Left hindlimb (tissue), 1 donor: ENCODE measurements around the gene KIF1C.
A peak's percentile ranks its signal among the peaks of the same experiment; 100 is the strongest.
"Not testable (repeated sequence)": the region's sequence is repeated elsewhere in the genome, so short reads cannot be mapped to it uniquely, and the experiment has no call there.

ENCODE experiments used
- DNase-seq: peaks from one replicate; pipeline ENCODE4 v3.0.0-alpha.2; 2018

Gene KIF1C

DNA sequence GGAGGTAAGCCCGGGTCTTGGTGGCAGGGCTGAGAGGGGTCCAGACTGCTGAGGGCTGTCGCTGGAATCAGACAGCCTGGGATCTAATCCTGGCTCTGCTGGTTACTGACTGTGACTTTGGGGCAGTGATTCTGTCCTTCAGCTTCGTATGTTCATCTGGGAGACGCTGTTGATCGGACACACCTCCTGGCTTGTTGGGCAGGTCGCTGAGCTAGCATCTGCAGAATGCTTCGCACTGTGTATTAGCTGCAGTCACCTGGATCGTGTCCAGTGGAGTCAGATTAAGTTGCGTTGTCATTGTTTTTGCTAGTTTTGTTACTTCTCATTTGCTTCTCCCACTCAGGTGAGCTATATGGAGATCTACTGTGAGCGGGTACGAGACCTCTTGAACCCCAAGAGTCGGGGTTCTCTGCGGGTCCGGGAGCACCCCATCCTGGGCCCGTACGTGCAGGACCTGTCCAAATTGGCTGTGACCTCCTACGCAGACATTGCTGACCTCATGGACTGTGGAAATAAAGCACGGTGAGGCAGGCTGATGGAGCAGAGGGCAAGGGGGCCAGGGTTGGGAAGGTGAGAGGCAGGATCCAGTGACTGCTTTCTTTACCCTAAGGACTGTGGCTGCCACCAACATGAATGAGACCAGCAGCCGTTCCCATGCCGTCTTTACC, 4.5 kb downstream of the KIF1C start:
- DNase-seq: no peak

DNA sequence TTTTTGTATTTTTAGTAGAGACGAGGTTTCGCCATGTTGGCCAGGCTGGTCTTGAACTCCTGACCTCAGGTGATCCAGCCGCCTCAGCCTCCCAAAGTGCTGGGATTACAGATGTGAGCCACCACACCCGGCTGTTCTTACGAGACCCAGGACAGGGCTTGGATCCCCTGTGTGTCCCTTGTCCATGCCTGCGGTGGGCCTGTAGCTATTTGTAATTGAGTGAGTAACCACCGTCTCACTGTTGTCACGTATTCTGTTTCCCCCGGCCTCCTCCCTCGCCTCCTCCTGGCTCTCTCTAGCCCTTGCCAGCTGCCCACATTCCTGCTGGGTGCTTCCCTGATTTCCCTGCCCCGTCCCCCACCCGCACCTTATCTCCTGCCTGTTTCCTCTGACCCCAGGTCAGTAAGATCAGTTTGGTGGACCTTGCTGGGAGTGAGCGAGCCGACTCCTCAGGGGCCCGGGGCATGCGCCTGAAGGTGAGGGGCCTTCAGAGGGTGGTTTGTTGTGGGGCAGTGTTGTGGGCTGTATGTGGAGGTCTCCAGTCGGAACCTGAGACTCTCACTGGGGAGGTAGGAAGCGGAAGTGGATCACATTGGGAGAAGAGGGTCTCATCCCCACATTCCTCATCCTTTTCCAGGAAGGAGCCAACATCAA, 5.6 kb downstream of the KIF1C start:
- DNase-seq: no peak

DNA sequence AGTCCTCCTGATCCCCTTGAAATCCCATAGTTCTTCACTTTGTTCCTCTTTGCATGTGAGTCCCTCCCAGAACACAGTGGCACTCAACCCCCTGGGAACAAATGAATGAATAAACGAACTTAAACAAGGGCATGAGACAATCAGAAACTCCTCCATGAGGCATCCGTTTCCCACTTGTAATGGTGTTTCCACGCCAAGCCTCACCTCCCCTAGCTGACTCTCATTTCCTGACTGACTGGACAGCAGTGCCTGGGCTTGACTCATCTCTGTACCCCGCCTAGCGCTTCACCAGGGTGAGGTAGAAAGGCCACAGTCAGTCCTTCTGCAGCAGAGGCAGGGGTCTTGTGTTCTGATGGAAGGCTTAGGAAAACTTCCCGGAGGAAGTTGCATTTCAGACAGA, 14.2 kb downstream of the KIF1C start:
- no peak for DNase-seq

DNA sequence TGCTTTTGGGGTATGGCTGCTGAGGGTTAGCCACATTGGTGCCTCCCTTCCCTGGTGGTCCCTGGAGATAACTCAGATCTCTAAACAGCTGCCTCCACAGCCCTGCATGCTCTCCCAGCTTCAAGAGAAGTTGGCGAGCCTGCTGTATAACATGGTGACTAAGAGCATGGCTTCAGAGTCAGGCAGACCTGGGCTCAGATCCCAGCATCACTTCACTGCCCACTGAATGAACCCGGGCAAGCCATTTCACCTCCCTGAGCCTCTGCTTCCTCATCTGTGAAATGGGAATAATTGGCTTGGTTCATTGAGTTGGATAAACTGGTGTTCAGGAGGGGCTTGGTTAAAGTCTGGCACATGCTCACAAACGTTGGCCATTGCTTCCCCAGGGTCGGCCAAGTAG, 16.6 kb downstream of the KIF1C start:
- no peak for DNase-seq

DNA sequence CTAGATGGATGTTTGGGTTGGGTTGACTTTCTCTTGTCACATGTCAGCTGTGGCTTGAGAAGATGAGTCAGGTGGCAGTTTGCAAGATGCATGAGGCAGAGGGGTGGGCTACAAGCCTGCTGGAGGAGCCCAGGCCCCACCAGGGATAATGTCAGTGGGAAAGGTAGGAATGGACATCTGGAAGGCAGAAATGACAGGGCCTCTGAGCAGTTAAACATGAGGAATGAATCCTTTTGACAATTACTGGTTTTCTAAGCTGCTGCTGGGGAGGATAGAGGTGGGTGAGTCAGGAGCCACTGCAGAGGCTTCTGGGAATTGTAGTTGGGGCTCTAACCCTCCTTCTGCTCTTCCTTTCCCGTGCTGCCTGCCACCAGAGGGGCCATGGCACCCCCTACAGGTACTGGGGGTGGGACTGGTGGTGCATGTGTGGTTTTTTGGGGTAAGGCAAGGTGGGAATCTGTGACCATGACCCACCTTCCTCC, 21.8 kb downstream of the KIF1C start:
- no peak for DNase-seq

DNA sequence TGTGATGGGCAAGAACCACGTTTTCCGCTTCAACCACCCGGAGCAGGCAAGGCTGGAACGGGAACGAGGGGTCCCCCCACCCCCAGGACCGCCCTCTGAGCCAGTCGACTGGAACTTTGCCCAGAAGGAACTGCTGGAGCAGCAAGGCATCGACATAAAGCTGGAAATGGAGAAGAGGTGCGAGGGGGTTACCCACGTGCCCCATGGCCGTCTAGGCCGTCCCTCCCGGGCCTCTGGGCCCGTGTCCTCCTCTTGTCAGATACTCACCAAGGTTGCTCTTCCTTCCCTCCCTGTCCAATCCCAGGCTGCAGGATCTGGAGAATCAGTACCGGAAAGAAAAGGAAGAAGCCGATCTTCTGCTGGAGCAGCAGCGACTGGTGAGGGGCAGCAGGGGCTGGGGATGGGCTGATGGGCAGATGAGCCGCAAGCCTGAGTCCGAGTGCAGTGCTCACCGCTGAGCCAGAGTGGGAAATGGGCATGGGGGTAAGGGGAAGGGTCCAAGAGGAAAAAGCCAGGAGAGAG, 22.8 kb downstream of the KIF1C start:
- DNase-seq: no peak

DNA sequence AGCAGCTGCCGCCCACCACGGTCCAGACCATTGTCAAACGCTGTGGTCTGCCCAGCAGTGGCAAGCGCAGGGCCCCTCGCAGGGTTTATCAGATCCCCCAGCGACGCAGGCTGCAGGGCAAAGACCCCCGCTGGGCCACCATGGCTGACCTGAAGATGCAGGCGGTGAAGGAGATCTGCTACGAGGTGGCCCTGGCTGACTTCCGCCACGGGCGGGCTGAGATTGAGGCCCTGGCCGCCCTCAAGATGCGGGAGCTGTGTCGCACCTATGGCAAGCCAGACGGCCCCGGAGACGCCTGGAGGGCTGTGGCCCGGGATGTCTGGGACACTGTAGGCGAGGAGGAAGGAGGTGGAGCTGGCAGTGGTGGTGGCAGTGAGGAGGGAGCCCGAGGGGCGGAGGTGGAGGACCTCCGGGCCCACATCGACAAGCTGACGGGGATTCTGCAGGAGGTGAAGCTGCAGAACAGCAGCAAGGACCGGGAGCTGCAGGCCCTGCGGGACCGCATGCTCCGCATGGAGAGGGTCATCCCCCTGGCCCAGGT, 24.5 kb downstream of the KIF1C start:
- DNase-seq: no peak

DNA sequence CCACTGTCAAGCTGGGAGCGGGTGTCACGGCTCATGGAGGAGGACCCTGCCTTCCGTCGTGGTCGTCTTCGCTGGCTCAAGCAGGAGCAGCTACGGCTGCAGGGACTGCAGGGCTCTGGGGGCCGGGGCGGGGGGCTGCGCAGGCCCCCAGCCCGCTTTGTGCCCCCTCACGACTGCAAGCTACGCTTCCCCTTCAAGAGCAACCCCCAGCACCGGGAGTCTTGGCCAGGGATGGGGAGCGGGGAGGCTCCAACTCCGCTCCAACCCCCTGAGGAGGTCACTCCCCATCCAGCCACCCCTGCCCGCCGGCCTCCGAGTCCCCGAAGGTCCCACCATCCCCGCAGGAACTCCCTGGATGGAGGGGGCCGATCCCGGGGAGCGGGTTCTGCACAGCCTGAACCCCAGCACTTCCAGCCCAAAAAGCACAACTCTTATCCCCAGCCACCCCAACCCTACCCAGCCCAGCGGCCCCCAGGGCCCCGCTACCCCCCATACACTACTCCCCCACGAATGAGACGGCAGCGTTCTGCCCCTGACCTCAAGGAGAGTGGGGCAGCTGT, 25.9 kb downstream of the KIF1C start:
- no peak for DNase-seq

DNA sequence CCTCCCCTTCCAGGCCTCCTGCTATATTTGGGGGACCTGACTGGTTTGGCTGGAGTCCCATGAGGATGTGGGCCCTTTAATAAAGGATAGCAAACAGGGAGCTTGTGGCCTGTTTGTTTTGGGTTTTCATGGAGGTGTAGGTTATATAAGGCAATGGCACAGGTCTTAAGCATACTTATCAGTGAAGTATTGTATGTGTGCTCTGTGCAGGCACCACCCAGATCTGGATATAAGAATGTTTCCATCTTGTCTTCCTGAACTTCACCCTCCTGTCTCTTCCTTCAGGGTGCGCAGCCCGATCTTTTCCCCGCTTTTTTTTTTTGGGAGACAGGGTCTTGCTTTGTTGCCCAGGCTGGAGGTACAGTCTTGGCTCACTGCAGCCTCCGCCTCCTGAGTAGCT, 26.9 kb downstream of the KIF1C start:
- DNase-seq: no peak

DNA sequence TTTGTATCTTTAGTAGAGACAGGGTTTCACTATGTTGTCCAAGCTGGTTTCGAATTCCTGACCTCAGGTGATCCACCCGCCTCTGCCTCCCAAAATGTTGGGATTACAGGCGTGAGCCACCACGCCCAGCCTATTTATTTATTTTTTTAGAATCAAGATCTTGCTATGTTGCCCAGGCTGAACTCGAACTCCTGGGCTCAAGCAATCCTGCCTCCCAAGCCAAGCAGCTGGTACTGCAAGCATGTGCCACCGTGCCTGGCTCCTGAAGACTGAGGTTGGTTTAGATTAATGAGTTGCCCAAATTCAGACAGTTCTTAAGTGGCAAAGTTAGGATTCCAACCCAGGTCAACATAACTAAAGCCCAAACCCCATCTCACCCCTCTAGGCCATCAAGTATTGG, 29.5 kb downstream of the KIF1C start:
- no peak for DNase-seq

DNA sequence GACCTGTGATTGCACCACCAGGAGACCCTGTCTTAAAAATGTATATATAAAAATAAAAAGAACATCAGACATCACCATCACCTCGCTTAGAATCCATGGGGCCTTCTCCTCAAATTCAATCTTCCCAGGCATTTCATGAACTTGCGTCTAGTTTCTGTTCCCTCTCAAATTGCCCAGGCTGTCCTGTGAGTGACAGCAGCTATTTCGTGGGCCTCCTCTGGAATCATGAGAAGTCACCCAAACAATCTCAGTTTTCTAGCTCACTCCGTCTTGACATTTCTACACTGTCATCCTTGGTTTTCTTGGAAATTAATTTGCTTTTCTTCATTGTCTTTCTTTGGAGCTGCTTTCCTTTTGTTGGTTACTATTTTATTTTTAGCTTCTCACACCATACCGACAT, 30.2 kb downstream of the KIF1C start:
- DNase-seq: no peak

DNA sequence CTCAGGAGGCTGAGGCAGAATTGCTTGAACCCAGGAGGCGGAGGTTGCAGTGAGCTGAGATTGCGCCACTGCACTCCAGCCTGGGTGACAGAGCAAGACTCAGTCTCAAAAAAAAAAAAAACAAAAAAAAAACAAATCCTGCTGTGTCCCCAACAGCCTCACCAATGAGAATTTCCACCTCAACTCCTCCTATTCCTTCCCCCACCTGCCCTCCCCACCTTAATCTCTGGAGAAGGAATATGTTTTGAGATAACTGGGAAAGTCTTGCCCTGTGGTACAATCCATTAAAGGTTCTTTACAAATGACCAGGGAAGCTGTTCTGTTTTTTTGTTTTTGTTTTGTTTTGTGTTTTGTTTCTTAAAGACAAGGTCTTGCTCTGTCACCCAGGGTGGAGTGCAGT, 32.4 kb downstream of the KIF1C start:
- not testable (repeated sequence) for DNase-seq

DNA sequence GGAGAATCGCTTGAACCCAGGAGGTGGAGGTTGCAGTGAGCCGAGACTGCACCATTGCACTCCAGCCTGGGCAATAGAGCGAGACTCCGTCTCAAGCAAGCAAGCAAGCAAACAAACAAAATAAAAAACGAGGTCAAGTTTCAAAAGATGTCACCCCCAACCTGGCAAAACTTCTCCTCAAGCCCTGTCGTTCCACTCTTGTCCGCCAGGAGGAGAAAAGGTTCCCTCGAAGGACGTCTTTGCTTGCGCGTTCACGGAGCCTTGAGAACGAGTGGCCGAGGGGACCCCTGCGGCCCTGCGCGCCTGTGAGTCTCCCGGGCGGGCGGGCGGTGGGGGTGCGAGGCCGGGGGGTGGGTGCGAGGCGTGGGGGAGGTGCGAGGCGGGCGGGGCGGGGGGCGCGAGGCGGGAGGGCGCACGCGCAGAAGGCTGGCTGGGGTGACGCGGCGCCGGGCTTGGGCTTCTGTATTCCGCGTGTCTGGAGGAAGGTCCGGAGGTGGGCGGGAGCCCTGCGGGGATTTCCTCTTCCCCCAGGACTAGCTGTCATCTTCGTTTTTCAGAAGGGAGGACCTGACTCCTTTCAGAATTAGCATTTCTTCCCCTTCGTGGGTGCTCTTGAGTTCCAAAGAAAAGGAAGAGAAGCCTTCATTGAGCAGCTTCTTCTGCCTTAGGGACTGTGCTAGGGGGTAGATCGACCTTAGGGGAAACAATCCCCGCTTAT, 33.8 kb downstream of the KIF1C start:
- peak; percentile 86 for DNase-seq

DNA sequence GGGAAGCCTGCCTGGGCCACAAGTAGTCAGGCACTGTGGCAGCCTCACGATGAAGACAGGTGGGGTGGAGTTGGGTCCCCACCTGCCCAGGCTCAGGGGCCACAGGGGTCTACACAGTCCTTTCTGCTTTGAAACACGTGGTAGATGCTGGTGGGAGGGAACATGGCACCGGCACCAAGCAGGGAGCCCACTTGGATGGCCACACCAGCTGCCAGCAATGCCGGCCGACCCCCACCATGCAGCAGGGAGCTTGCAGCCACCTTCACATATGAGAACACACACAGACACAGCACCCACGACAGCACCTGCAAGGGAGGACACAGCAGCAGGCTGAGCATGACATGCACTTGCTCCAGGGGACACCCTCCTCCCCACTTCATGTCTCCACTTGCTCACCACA, 35.1 kb downstream of the KIF1C start:
- DNase-seq: no peak

DNA sequence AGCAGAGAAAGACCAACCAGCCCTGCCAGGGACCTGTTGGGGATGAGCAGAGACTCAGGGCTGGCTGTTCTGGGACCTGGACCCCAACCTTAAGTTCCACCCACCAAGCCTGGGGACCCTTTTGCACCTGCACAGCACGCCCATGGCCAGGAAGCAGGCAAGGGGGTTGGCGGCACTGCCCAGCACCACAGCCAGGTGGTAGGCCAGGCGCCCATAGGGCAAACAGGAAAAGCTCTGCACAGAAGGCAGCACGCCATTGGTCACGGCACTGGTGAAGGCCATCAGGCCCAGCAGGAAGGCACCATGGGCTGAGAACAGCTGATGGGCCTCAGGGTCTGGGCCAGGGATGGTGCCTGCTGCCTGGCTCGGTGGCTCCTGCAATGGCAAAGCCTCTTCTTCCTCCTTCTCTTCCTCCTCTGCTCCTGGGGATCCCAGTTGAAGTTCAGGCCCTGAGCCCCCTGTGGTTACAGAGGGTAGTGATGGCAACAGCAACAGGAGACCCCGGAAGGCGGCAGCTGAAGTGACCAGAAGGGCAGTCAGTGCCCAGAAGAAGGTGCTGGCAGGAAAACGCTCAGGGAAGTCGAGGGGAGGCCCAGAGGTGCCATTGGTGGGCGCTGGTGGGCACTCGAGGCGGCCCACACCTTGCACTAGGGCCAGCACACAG, 35.7 kb downstream of the KIF1C start:
- no peak for DNase-seq

DNA sequence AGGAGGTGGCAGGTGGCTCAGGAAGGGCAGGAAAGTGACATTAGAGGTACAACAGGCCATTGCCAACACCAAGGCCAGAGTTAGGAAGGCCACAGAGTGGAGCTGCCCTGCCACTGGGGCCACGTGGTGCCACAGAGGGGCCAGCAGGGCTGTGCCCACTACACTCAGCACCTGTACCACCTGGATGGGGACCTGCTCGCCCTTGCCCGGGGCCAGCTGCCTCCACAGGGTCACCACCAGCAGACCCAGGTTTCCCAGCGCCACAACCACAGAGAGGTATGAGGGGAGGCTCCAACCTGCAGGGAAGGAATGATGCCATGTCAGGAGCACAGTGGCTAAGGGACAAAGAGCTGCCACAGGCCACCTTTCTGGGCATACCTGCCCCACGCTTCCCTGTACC, 36.3 kb downstream of the KIF1C start:
- DNase-seq: no peak

DNA sequence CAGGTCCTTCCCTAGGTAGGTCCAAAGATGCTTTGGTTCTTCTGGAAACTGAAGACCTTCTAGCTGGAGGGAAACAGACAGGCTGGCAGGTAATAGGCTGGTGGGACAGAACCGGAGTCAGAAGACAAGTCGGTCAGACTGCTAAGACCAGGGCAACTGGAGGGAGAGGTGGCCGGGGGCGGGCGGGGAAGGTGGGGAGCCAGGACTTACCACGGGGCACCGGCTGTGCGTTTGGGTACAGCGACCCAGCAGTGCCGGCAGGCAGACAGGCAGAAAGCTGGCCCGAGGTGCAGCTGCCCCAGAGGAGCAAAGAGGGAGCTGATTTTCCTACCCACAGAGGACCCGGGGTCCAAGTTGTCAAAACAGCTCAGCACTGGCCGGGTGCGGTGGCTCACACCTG, 36.9 kb downstream of the KIF1C start:
- DNase-seq: no peak

DNA sequence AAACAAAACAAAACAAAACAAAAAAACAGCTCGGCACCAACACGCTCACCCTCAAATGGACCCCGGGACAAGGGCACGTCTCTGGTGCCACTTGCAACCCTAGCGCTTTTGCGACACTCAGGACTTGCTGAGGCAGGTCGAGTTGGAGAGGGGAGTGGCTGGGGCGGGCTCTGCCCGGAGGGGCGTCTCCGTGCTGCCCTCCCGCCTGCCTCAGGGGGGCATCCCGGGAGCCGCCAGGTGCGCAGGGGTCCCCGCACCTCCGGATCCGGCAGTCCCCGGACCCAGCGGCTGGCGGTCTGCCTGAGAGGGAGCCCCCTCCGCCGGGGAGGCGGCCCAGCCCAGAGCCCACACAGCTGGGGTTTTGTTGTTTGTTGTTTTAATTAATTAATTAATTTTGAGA, 37.6 kb downstream of the KIF1C start, which contains the start of gene SLC52A1:
TSS of gene SLC52A1 (minus strand) at position 112 of the 400 bp plus-strand sequence. CDS start 820 bp downstream, outside the sequence.
- DNase-seq: no peak

DNA sequence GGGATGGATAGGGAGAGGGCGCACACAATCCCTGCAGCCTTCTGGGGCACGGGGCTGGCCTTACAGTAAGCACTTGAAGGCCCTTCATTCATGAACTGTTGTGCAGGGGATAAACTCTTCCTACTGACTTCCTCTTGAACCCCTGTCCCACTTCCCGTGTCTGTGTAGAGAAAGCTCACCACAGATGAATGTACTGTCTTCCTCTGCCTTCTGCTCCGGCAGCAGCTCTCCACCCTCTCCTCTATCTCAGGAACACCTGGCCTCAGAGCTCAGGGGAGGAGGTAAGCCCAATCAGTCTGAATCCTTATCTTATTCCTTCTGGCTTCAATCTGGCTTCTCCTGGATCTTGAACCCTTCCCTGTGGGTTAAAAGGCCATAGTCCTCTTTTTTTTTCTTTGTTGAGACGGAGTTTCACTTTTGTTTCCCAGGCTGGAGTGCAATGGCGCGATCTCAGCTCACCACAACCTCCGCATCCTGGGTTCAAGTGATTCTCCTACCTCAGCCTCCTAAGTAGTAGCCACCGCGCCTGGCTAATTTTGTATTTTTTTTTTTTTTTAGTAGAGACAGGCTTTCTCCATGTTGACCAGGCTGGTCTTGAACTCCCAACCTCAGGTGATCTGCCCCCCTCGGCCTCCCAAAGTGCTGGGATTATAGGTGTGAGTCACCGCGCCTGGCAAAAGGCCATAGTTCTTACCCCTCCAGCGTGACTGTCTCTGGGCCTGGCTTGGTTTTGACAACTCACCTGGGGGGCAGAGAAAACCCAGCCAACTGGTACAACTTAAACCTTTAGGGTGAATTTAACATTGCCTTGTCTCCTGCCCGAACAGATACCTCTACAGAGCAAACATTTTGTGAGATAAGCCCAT, 44.6 kb downstream of the KIF1C start:
- DNase-seq: no peak

DNA sequence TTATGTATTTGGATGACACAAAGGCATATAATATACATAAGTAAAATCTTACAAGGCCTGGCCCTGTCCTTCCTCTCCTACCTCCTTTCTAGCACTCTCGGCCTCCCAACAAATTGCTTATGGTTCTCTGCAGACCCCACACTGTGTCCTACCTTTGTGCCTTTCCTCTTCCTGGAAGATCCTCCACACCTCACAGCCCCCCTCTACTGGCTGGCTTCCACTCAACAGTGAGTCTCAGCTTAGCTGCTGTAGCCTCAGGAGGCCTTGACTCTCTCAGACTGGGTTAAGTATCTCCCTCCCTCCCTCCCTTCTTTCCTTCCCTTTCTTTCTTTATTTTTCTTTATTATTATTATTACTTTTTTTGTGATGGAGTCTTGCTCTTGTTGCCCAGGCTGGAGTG, 45.8 kb downstream of the KIF1C start:
- no peak for DNase-seq

DNA sequence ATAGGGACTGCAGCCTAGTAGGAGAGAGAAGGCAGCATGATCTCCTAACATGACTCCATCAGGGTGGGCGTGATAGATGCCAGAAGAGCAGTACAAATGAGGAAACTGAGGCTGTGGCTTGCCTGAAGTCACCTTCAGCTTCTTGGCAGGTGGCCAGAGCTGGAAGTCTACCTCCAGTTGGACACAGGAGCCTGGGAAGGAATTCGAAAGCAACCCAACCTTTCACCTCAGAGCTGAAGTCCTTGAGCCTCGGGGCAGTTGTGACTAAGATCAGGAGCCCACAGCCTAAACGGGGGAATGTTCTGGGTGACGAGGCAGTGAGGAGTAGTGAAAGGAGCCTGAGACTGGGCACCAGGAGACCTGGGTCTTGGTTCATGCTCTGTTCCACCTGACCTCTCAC, 46.9 kb downstream of the KIF1C start:
- DNase-seq: no peak

DNA sequence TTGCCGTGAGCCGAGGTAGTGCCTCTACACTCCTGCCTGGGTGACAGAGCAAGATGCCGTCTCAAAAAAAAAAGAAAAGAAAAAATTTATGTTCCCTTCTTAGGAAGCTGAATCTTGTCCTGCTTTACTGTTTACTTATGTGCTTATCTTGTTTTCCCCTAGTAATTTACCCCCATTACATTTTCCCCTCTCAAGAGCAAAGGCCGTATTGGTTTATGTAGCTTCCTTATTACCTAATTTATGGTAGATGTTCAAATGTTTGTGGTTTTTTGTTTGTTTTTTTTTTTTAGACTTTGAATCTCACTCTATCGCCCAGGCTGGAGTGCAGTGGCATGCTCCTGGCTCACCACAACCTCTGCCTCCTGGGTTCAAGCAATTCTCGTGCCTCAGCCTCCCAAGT, 47.7 kb downstream of the KIF1C start:
- DNase-seq: no peak
